Neural progenitor cell (in vitro differentiated cells): ENCODE data around the gene CERS1.

ENCODE experiments used
- CTCF ChIP-seq: fragments of 200-600 bp; sonication (generic); IDR thresholded peaks from 2 replicates; pipeline ENCODE4 v1.5.1; 2017; ENCODE audit warnings: antibody characterized with exemption, mild to moderate bottlenecking
- EZH2 ChIP-seq: fragments of 200-600 bp; sonication (generic); IDR thresholded peaks from 2 replicates; pipeline ENCODE4 v1.6.1; 2017; ENCODE audit warnings: antibody characterized with exemption, mild to moderate bottlenecking, moderate library complexity
- EZH2phosphoT487 ChIP-seq: fragments of 200-600 bp; sonication (generic); IDR thresholded peaks from 2 replicates; pipeline ENCODE4 v1.6.1; 2017; ENCODE audit warnings: antibody characterized with exemption

GRCh38 chr19:18869781-18870530 is 26.0 kb downstream of the CERS1 start:
- TF ChIP-seq CTCF (no peak), EZH2 (no peak), EZH2phosphoT487 (no peak)
